Measurements from ENCODE around the gene SPEN. TPM values are rescaled to one million over a fixed set of nuclear protein-coding genes. Genes with fewer than 3 reads are reported as not detected.

The SPEN gene
- total RNA-seq, 5 donors from 2014 or later (not counting 1 experiment from before 2014, with no cell fraction given) = 69.9 to 81.1 (median 72.1) TPM

GRCh38 chr1:15874471-15874870 is 27.0 kb downstream of the SPEN start:
- no peak overlapping the region for H3K4me3 Mint-ChIP-seq
- Histone ChIP-seq H3K9me3 (no peaks in the 10 kb centered on the region), H3K36me3 (ENCODE audit: control insufficient read depth in 2 of 2, extremely low read depth in 1 of 2, insufficient read depth in 1 of 2, low read length in 1 of 2) (peaks cover 0 to 33% of the 10 kb centered on the region in 2 donors), H3K4me1 (ENCODE audit: control insufficient read depth in 1 of 2, extremely low read depth in 1 of 2, insufficient read depth in 2 of 2, low read length in 2 of 2) (peaks cover 2 to 3% of the 10 kb centered on the region in 2 experiments), H3K4me3 (ENCODE audit: control insufficient read depth in 1 of 2, extremely low read depth in 1 of 2, low read length in 1 of 2) (no peak overlapping the region), H3K27me3 (replicated peaks in 1 of 2; ENCODE audit: control insufficient read depth in 2 of 2, extremely low read depth in 1 of 2, insufficient read depth in 2 of 2, low read length in 1 of 2) (no peaks in the 10 kb centered on the region), H3K27ac (ENCODE audit: low read length) (no peak overlapping the region)
- DNase-seq = no peak
- WGBS (ENCODE audit: insufficient coverage) = no CpG with 5 or more reads among the region's 1 CpG
- peaks cover 29% of the 10 kb centered on the region for H3K36me3 Mint-ChIP-seq
- no peaks in the 10 kb centered on the region for H3K27me3 Mint-ChIP-seq
- POLR2A ChIA-PET = interaction anchor here in 1 of 2 donors (0.5 kb wide), 1 partner anchor 66 kb away, joined by 4 read pairs; no protein-coding TSS in a partner anchor
- H3K9me3 Mint-ChIP-seq = no peaks in the 10 kb centered on the region
- H3K27ac Mint-ChIP-seq = no peak overlapping the region
- no peak for ATAC-seq (replicated peaks in 1 of 4)
- CTCF ChIA-PET = interaction anchor here in 1 of 2 donors (0.7 to 1.9 kb wide), 4 partner anchors 40 to 81 kb away, joined by 3 to 6 read pairs (median 3); no protein-coding TSS in a partner anchor
- H3K4me1 Mint-ChIP-seq = peaks cover 61 to 75% (median 64%) of the 10 kb centered on the region in 3 donors

GRCh38 chr1:15876357-15877055 is 29.0 kb downstream of the SPEN start:
- POLR2A ChIA-PET = interaction anchor here (0.5 to 0.7 kb wide), 3 partner anchors 31 to 499 kb away, joined by 3 to 4 read pairs (median 3); no protein-coding TSS in a partner anchor

GRCh38 chr1:15881961-15882360 is 34.5 kb downstream of the SPEN start:
- WGBS (ENCODE audit: insufficient coverage) = 80% methylated on average over 1 of the region's 5 CpGs
- POLR2A ChIA-PET = no interaction called here

More at GRCh38 chr1:15876357-15877055, 29.0 kb downstream of the SPEN start:
- H3K4me3 Mint-ChIP-seq = no peak overlapping the region
- no peak overlapping the region for H3K4me3 ChIP-seq (ENCODE audit: control insufficient read depth in 1 of 2, extremely low read depth in 1 of 2, low read length in 1 of 2)
- WGBS (ENCODE audit: insufficient coverage) = 98% methylated on average over 9 of the region's 12 CpGs
- peaks cover 0 to 33% of the 10 kb centered on the region in 2 donors for H3K36me3 ChIP-seq (ENCODE audit: control insufficient read depth in 2 of 2, extremely low read depth in 1 of 2, insufficient read depth in 1 of 2, low read length in 1 of 2)
- no peak for ATAC-seq (replicated peaks in 1 of 4)
- no peak for DNase-seq
- no peaks in the 10 kb centered on the region for H3K27me3 Mint-ChIP-seq
- H3K27me3 ChIP-seq (replicated peaks in 1 of 2; ENCODE audit: control insufficient read depth in 2 of 2, extremely low read depth in 1 of 2, insufficient read depth in 2 of 2, low read length in 1 of 2) = no peaks in the 10 kb centered on the region
- H3K36me3 Mint-ChIP-seq = peaks cover 29% of the 10 kb centered on the region
- H3K27ac Mint-ChIP-seq = no peak overlapping the region
- H3K4me1 Mint-ChIP-seq = peaks cover 60 to 73% (median 65%) of the 10 kb centered on the region in 3 donors
- H3K9me3 Mint-ChIP-seq = no peaks in the 10 kb centered on the region
- no peaks in the 10 kb centered on the region for H3K4me1 ChIP-seq (ENCODE audit: control insufficient read depth in 1 of 2, extremely low read depth in 1 of 2, insufficient read depth in 2 of 2, low read length in 2 of 2)
- no peak overlapping the region for H3K27ac ChIP-seq (ENCODE audit: low read length)
- CTCF ChIA-PET = interaction anchor here (0.7 to 1.9 kb wide), 3 partner anchors 43 to 61 kb away, joined by 3 to 6 read pairs (median 5); no protein-coding TSS in a partner anchor
- no peaks in the 10 kb centered on the region for H3K9me3 ChIP-seq

GRCh38 chr1:15882665-15883064 is 35.2 kb downstream of the SPEN start:
- H3K4me1 ChIP-seq (ENCODE audit: control insufficient read depth in 1 of 2, extremely low read depth in 1 of 2, insufficient read depth in 2 of 2, low read length in 2 of 2) = peaks cover 2 to 18% of the 10 kb centered on the region in 2 experiments
- ChIA-PET CTCF (interaction anchor here in 1 of 2 donors (0.6 kb wide), 1 partner anchor 37 kb away, joined by 3 read pairs; no protein-coding TSS in a partner anchor), POLR2A (no interaction called here)
- H3K27me3 ChIP-seq (replicated peaks in 1 of 2; ENCODE audit: control insufficient read depth in 2 of 2, extremely low read depth in 1 of 2, insufficient read depth in 2 of 2, low read length in 1 of 2) = no peaks in the 10 kb centered on the region
- Mint-ChIP-seq H3K4me1 (peaks cover 73 to 83% (median 73%) of the 10 kb centered on the region in 3 donors), H3K4me3 (no peak overlapping the region), H3K27ac (peak overlapping the region; percentile 20 to 58), H3K36me3 (peaks cover 9% of the 10 kb centered on the region), H3K9me3 (no peaks in the 10 kb centered on the region), H3K27me3 (no peaks in the 10 kb centered on the region)
- H3K4me3 ChIP-seq (ENCODE audit: control insufficient read depth in 1 of 2, extremely low read depth in 1 of 2, low read length in 1 of 2) = no peak overlapping the region
- WGBS (ENCODE audit: insufficient coverage) = 100% methylated on average over 2 of the region's 2 CpGs
- no peaks in the 10 kb centered on the region for H3K9me3 ChIP-seq
- no peak overlapping the region for H3K27ac ChIP-seq (ENCODE audit: low read length)
- no peak for DNase-seq
- peaks cover 0 to 6% of the 10 kb centered on the region in 2 donors for H3K36me3 ChIP-seq (ENCODE audit: control insufficient read depth in 2 of 2, extremely low read depth in 1 of 2, insufficient read depth in 1 of 2, low read length in 1 of 2)
- no peak for ATAC-seq (replicated peaks in 1 of 4)

More at GRCh38 chr1:15881961-15882360, 34.5 kb downstream of the SPEN start:
- H3K9me3 ChIP-seq = no peaks in the 10 kb centered on the region
- H3K36me3 Mint-ChIP-seq = peaks cover 9% of the 10 kb centered on the region
- ATAC-seq (replicated peaks in 1 of 4) = no peak
- no peaks in the 10 kb centered on the region for H3K27me3 Mint-ChIP-seq
- H3K27ac Mint-ChIP-seq = peak overlapping the region in 1 of 2 donors; percentile 27
- H3K27ac ChIP-seq (ENCODE audit: low read length) = no peak overlapping the region
- no peak overlapping the region for H3K4me3 ChIP-seq (ENCODE audit: control insufficient read depth in 1 of 2, extremely low read depth in 1 of 2, low read length in 1 of 2)
- no peak overlapping the region for H3K4me3 Mint-ChIP-seq
- peaks cover 0 to 6% of the 10 kb centered on the region in 2 donors for H3K36me3 ChIP-seq (ENCODE audit: control insufficient read depth in 2 of 2, extremely low read depth in 1 of 2, insufficient read depth in 1 of 2, low read length in 1 of 2)
- CTCF ChIA-PET = no interaction called here
- H3K27me3 ChIP-seq (replicated peaks in 1 of 2; ENCODE audit: control insufficient read depth in 2 of 2, extremely low read depth in 1 of 2, insufficient read depth in 2 of 2, low read length in 1 of 2) = no peaks in the 10 kb centered on the region
- no peaks in the 10 kb centered on the region for H3K9me3 Mint-ChIP-seq
- DNase-seq = no peak
- peaks cover 71 to 82% (median 73%) of the 10 kb centered on the region in 3 donors for H3K4me1 Mint-ChIP-seq
- H3K4me1 ChIP-seq (ENCODE audit: control insufficient read depth in 1 of 2, extremely low read depth in 1 of 2, insufficient read depth in 2 of 2, low read length in 2 of 2) = peaks cover 2 to 17% of the 10 kb centered on the region in 2 experiments

GRCh38 chr1:15883326-15883725 is 35.8 kb downstream of the SPEN start:
- H3K36me3 Mint-ChIP-seq = peaks cover 9% of the 10 kb centered on the region
- no peaks in the 10 kb centered on the region for H3K27me3 Mint-ChIP-seq
- ATAC-seq (replicated peaks in 1 of 4) (peak in 1 of 4 experiments; percentile 16), DNase-seq (no peak)
- H3K27ac Mint-ChIP-seq = peak overlapping the region; percentile 24 to 69
- WGBS (ENCODE audit: insufficient coverage) = no CpG with 5 or more reads among the region's 6 CpGs
- no peak overlapping the region for H3K27ac ChIP-seq (ENCODE audit: low read length)
- ChIA-PET CTCF (interaction anchor here in 1 of 2 donors (0.6 to 0.7 kb wide), 2 partner anchors 38 to 50 kb away, joined by 3 to 5 read pairs; no protein-coding TSS in a partner anchor), POLR2A (no interaction called here)
- H3K4me1 ChIP-seq (ENCODE audit: control insufficient read depth in 1 of 2, extremely low read depth in 1 of 2, insufficient read depth in 2 of 2, low read length in 2 of 2) = peaks cover 2 to 18% of the 10 kb centered on the region in 2 experiments
- no peaks in the 10 kb centered on the region for H3K9me3 ChIP-seq
- no peaks in the 10 kb centered on the region for H3K9me3 Mint-ChIP-seq
- no peaks in the 10 kb centered on the region for H3K27me3 ChIP-seq (replicated peaks in 1 of 2; ENCODE audit: control insufficient read depth in 2 of 2, extremely low read depth in 1 of 2, insufficient read depth in 2 of 2, low read length in 1 of 2)
- no peak overlapping the region for H3K4me3 ChIP-seq (ENCODE audit: control insufficient read depth in 1 of 2, extremely low read depth in 1 of 2, low read length in 1 of 2)
- H3K36me3 ChIP-seq (ENCODE audit: control insufficient read depth in 2 of 2, extremely low read depth in 1 of 2, insufficient read depth in 1 of 2, low read length in 1 of 2) = peaks cover 0 to 6% of the 10 kb centered on the region in 2 donors
- peaks cover 69 to 78% (median 71%) of the 10 kb centered on the region in 3 donors for H3K4me1 Mint-ChIP-seq
- H3K4me3 Mint-ChIP-seq = no peak overlapping the region

- H3K36me3 ChIP-seq (ENCODE audit: control insufficient read depth in 2 of 2, extremely low read depth in 1 of 2, insufficient read depth in 1 of 2, low read length in 1 of 2) = peaks cover 0 to 3% of the 10 kb centered on the region in 2 donors
- no CpG with 5 or more reads among the region's 4 CpGs for WGBS (ENCODE audit: insufficient coverage)
- peak overlapping the region; percentile 7 for H3K27ac ChIP-seq (ENCODE audit: low read length)
- ATAC-seq (replicated peaks in 1 of 4) = no peak
- no peak overlapping the region for H3K4me3 ChIP-seq (ENCODE audit: control insufficient read depth in 1 of 2, extremely low read depth in 1 of 2, low read length in 1 of 2)
- Mint-ChIP-seq H3K4me3 (no peak overlapping the region), H3K27ac (peak overlapping the region in 1 of 2 donors; percentile 71), H3K4me1 (peaks cover 68 to 71% (median 68%) of the 10 kb centered on the region in 3 donors), H3K36me3 (peaks cover 5% of the 10 kb centered on the region), H3K27me3 (no peaks in the 10 kb centered on the region), H3K9me3 (no peaks in the 10 kb centered on the region)
- ChIA-PET POLR2A (no interaction called here), CTCF (no interaction called here)
- no peaks in the 10 kb centered on the region for H3K9me3 ChIP-seq
- DNase-seq = no peak
- peaks cover 2 to 18% of the 10 kb centered on the region in 2 experiments for H3K4me1 ChIP-seq (ENCODE audit: control insufficient read depth in 1 of 2, extremely low read depth in 1 of 2, insufficient read depth in 2 of 2, low read length in 2 of 2)
- H3K27me3 ChIP-seq (replicated peaks in 1 of 2; ENCODE audit: control insufficient read depth in 2 of 2, extremely low read depth in 1 of 2, insufficient read depth in 2 of 2, low read length in 1 of 2) = no peaks in the 10 kb centered on the region
Observed at GRCh38 chr1:15884477-15884876, 37.0 kb downstream of the SPEN start.
